ENCODE data around the gene SMURF1.
"Not testable (repeated sequence)": the region's sequence is repeated elsewhere in the genome, so short reads cannot be mapped to it uniquely, and the experiment has no call there.

Gene SMURF1

DNA sequence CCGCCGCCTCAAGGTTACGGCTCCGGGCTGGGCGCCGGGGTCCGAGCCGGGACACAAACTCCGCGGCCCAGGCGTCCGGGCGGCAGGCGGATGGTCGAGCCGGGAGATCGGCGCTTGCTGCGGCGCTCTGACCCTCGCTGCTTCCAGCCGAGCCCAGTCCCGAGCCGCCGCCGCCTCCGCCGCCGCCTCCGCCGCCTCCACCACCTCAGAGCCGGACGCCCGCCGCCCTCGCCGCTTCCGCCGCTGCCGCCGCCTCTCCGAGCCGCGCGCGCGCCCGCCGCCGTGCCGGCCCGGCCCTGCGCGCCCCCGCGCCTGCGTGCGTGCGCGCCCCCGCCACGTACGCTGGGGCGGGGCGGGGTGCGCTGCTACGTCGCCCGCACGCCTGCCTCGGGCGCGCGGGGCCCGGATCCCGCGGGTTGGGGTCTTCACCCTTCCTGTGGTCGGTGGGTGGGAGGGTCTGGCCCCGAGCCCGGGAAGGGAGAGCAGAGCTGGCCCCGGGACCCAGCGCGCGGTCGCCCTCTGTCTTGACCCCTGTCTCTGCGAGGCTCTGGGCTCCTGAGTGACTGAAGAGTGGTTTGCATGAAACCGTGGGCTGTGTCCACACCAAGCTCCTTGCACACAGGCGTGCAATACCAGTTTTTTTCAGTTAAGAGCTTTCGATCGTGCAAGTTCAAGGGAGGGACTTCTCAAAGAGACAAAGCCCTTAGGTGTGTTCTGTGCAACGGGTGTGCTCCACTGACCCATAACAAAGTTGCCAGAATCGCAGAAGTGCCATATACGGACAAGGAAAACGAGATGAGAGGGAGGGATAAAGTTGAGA is at the start of gene SMURF1:
Gene SMURF1 (minus strand): TSS at position 256 of the 820 bp plus-strand sequence. CDS start 328 bp downstream, outside the sequence.
- DNase-seq (ENCODE audit: low read depth, low spot score): no peak
- peak within 1 kb of the TSS; percentile 98 for H3K27ac ChIP-seq

DNA sequence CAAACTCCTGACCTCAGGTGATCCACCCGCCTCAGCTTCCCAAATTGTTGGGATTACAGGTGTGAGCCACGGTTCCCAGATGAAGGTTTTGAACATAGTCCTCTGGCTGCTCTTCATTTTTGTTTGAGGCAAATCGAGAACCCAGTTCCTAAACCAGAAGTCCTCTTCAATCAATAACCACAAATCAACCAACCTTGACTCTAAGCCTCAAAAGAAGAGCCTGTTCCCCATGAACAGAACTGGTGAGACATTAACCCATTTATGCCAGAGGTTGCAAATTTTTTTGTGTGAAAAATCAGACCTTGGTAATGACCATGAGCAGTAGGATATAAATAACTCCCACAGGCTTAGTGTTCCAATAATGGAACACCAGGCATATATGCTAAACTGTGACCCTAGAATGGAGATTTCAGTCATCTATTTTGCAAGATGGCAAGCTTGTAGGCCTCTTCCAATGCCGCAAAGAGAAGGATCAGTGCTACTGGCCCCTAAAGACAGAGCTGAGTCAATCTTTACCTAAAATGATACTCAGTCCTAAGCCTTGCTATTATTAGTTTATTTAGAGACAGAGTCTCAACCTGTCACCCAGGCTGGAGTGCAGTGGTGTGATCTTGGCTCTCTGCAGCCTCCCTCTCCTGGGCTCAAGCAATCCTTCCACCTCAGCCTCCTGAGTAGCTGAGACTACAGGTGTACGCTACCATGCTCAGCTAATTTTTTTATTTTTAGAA is 48.1 kb upstream of the SMURF1 start:
- H3K27ac ChIP-seq: no peak overlapping the region
- DNase-seq (ENCODE audit: low read depth, low spot score): no peak

- no peak for DNase-seq (ENCODE audit: low read depth, low spot score)
- H3K27ac ChIP-seq: no peak overlapping the region
These were observed 46.6 kb upstream of the SMURF1 start for GRCh38 chr7:99190359-99191009.

DNA sequence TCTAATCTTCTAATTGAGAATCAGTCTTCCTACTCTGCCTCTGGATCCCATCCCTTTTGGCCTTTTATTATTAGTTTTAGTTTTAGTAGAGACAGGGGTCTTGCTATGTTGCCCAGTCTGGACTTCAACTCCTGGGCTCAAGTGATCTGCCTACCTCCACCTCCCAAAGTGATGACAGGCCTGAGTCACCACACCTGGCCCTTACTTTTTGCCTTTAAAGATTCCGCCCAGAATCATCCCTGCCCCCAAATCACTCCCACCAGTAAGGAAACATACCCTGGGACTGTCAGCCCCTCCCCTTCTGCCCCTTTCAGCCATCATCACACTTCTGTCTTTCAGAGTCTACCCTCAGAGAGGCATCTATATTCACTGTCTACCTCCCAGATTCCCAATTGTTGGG is 45.3 kb upstream of the SMURF1 start:
- no peak overlapping the region for H3K27ac ChIP-seq
- DNase-seq (ENCODE audit: low read depth, low spot score): no peak

- no peak for DNase-seq (ENCODE audit: low read depth, low spot score)
- H3K27ac ChIP-seq: no peak overlapping the region
These were observed 44.3 kb upstream of the SMURF1 start for GRCh38 chr7:99188221-99188620.

- no peak overlapping the region for H3K27ac ChIP-seq
- DNase-seq (ENCODE audit: low read depth, low spot score): no peak
These were observed 40.8 kb upstream of the SMURF1 start for GRCh38 chr7:99184532-99185218.

DNA sequence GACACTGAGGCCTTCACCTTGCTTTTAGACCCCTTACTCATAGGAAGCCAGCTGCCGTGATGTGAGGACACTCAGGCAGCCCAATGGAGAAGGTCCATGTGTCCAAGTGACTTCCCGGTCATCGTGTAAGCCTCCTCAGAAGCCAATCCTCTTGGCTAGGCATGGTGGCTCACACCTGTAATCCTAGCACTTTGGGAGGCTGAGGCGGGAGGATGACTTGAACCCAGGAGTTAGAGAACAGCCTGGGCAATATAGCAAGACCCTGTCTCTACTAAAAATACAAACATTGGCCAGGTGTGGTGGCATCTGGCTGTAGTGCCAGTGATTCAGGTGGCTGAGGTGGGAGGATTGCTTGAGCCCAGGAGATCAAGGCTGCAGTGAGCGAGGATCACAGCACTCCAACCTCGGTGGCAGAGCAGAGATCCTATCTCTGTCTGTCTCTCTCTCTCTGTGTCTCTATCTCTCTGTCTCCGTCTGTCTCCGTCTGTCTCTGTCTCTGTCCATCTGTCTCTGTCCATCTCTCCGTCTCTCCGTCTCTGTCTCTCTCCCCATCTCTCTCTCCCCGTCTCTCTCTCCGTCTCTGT is 36.3 kb upstream of the SMURF1 start:
- DNase-seq (ENCODE audit: low read depth, low spot score): no peak
- no peak overlapping the region for H3K27ac ChIP-seq

DNA sequence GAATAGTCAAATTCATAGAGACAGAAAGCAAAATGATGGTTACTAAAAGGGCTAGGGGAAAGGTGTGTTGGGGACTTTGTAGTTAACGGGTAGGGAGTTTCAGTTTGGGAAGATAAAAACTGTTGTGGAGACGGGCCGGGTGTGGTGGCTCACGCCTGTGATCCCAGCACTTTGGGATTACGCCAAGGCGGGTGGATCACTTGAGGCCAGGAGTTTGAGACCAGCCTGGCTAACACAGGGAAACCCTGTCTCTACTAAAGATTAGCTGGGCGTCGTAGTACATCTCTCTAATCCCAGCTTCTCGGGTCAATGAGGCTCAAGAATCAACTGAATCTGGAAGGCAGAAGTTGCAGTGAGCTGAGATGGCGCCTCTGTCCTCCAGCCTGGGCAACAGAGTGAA is 33.3 kb upstream of the SMURF1 start:
- H3K27ac ChIP-seq: no peak overlapping the region
- no peak for DNase-seq (ENCODE audit: low read depth, low spot score)

GRCh38 chr7:99173787-99174186 is 29.9 kb upstream of the SMURF1 start:
- DNase-seq (ENCODE audit: low read depth, low spot score): no peak
- no peak overlapping the region for H3K27ac ChIP-seq

DNA sequence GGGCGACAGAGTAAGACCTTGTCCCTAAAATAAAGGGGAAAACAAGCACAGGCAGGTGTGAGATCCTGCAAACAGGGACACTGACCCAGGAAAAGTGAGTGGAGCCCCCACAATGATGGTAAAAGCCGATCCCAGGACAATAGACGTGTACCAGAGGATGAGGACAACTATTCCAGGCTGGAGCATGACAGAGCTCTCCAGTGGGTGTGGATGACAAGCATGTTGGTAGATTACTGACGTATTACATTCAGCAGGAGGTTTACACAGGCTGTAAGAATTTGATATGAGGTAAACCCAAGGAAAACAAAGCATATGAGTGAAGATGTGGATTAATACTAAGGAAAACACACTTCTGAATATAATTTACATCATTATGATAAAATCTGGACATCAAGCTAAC is 27.8 kb upstream of the SMURF1 start:
- no peak for DNase-seq (ENCODE audit: low read depth, low spot score)
- H3K27ac ChIP-seq: no peak overlapping the region

DNA sequence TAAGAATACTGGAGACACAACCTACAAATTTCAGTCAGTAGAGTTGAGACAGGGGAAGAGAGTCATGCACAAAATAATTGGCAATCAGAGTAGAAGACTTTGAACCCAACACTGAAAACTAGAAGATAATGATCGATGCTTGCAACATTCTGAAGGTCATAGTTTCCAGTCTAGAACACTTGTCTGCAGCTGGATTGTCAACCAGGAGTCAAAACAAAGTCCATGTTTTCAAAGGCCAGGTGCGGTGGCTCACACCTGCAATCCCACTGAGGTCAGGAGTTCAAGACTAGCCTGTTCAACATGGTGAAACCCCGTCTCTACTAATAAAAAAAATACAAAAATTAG is 26.8 kb upstream of the SMURF1 start:
- no peak overlapping the region for H3K27ac ChIP-seq
- no peak for DNase-seq (ENCODE audit: low read depth, low spot score)

GRCh38 chr7:99170065-99170729 is 26.3 kb upstream of the SMURF1 start:
- no peak for DNase-seq (ENCODE audit: low read depth, low spot score)
- no peak overlapping the region for H3K27ac ChIP-seq

DNA sequence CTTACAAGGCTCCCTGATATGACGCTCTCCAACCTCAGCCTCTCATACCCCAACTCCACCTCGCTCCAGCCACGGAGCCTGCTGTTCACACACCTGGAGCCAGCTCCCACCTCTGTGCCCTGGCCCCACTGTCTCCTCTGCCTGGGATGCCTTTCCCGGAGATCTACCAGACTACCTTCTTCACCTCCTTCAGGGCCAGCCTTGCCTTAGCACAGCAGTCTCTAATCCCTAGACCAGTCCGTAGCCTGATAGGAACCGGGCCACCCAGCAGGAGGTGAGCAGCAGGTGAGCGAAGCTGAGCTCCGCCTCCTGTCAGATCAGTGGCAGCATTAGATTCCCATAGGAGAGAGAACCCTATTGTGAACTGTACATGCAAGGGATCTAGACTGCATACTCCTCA is 23.2 kb upstream of the SMURF1 start:
- H3K27ac ChIP-seq: no peak overlapping the region
- DNase-seq (ENCODE audit: low read depth, low spot score): no peak

GRCh38 chr7:99165816-99166215 is 21.9 kb upstream of the SMURF1 start:
- DNase-seq (ENCODE audit: low read depth, low spot score): no peak
- H3K27ac ChIP-seq: no peak overlapping the region

GRCh38 chr7:99163669-99164068 is 19.8 kb upstream of the SMURF1 start:
- DNase-seq (ENCODE audit: low read depth, low spot score): not testable (repeated sequence)

DNA sequence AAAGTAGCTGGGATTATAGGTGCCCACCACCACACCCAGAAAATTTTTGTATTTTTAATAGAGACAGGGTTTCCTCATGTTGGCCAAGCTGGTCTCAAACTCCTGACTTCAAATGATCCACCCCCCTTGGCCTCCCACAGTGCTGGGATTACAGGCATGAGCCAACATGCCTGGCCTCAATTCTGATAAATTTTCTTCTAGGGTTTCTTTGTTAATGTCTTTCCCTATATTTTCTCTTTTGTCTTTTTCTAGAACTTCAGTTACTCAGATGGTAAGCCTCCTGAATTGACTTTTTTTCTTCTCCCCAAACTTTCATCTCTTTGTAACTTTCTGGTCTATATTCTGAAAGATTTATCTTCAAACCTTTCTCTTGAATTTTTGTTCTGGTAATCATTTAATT is 12.7 kb upstream of the SMURF1 start:
- H3K27ac ChIP-seq: no peak overlapping the region
- no peak for DNase-seq (ENCODE audit: low read depth, low spot score)

More at GRCh38 chr7:99163669-99164068, 19.8 kb upstream of the SMURF1 start:
- H3K27ac ChIP-seq: not testable (repeated sequence)

GRCh38 chr7:99155211-99155610 is 11.3 kb upstream of the SMURF1 start:
- no peak for DNase-seq (ENCODE audit: low read depth, low spot score)

GRCh38 chr7:99146979-99147378 is 3.1 kb upstream of the SMURF1 start:
- H3K27ac ChIP-seq: no peak overlapping the region
- no peak for DNase-seq (ENCODE audit: low read depth, low spot score)

More at GRCh38 chr7:99155211-99155610, 11.3 kb upstream of the SMURF1 start:
- H3K27ac ChIP-seq: no peak overlapping the region

- DNase-seq (ENCODE audit: low read depth, low spot score): no peak
- H3K27ac ChIP-seq: peak overlapping the region; percentile 98
These were observed 421 bp downstream of the SMURF1 start for GRCh38 chr7:99143521-99143852.

All from epithelial cell of prostate (primary cell).